Mesothelial cell of epicardium (in vitro differentiated cells): ENCODE results near the gene CATSPER1. TPM values are rescaled to one million over a fixed set of nuclear protein-coding genes. Genes with fewer than 3 reads are reported as not detected.
"Not testable (repeated sequence)": the region's sequence is repeated elsewhere in the genome, so short reads cannot be mapped to it uniquely, and the experiment has no call there.

Experiments
- DNase-seq, 2 experiments: peaks; one replicate each; pipeline ENCODE4 v3.0.0; 2021; ENCODE audit warnings: low spot score in 2 of 2; ENCODE audit not compliant: unreplicated experiment in 2 of 2
- H3K27ac Mint-ChIP-seq: 2 replicates; pipeline ENCODE4 v1.8.0; 2021; ENCODE audit warnings: mixed read lengths
- H3K27me3 Mint-ChIP-seq: 2 replicates; pipeline ENCODE4 v1.8.0; 2021; ENCODE audit warnings: low read depth, mixed read lengths
- H3K36me3 Mint-ChIP-seq: 2 replicates; pipeline ENCODE4 v1.8.0; 2021; ENCODE audit warnings: mixed read lengths
- H3K4me1 Mint-ChIP-seq: 2 replicates; pipeline ENCODE4 v1.8.0; 2021; ENCODE audit warnings: mixed read lengths
- H3K4me3 Mint-ChIP-seq: 2 replicates; pipeline ENCODE4 v1.8.0; 2021; ENCODE audit warnings: mild to moderate bottlenecking, moderate library complexity, mixed read lengths
- H3K9me3 Mint-ChIP-seq: 2 replicates; pipeline ENCODE4 v1.8.0; 2021; ENCODE audit warnings: mixed read lengths
- total RNA-seq: library from RNA; stranded (reverse); gene quantifications from 3 replicates; pipeline ENCODE4 v1.2.1, GENCODE V29; 2021
- TF ChIP-seq, protein P1 (sequence below): fragments of 200-600 bp; sonication (generic); IDR thresholded peaks from one replicate; pipeline ENCODE4 v1.5.0; 2021; ENCODE audit warnings: antibody characterized with exemption; ENCODE audit not compliant: unreplicated experiment

Gene CATSPER1
- total RNA-seq, 1 donor from 2014 or later: not detected

DNA sequence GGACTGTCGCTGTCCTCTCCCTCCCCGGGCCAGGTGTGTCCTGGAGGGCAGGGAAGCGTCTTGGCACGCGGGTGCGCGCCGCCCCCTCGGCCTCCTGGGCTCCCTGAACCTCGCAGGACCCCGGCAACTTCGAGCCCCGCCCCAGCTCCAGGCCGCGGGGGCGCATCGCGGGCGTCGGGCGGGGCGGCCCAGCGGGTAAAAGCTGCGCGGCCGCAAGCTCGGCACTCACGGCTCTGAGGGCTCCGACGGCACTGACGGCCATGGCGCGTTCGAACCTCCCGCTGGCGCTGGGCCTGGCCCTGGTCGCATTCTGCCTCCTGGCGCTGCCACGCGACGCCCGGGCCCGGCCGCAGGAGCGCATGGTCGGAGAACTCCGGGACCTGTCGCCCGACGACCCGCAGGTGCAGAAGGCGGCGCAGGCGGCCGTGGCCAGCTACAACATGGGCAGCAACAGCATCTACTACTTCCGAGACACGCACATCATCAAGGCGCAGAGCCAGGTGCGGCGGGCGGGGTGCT is 14.4 kb downstream of the CATSPER1 start, which contains the start of gene CST6:
TSS of gene CST6 (plus strand) at position 224 of the 519 bp plus-strand sequence. CDS start at position 261, 37 bp downstream.
- H3K27me3 Mint-ChIP-seq: peaks cover 2% of the 10 kb centered on the region
- H3K27ac Mint-ChIP-seq: no peak within 1 kb of the TSS
- no peaks in the 10 kb centered on the region for H3K4me1 Mint-ChIP-seq
- no peak for DNase-seq
- TF ChIP-seq, protein P1, sequence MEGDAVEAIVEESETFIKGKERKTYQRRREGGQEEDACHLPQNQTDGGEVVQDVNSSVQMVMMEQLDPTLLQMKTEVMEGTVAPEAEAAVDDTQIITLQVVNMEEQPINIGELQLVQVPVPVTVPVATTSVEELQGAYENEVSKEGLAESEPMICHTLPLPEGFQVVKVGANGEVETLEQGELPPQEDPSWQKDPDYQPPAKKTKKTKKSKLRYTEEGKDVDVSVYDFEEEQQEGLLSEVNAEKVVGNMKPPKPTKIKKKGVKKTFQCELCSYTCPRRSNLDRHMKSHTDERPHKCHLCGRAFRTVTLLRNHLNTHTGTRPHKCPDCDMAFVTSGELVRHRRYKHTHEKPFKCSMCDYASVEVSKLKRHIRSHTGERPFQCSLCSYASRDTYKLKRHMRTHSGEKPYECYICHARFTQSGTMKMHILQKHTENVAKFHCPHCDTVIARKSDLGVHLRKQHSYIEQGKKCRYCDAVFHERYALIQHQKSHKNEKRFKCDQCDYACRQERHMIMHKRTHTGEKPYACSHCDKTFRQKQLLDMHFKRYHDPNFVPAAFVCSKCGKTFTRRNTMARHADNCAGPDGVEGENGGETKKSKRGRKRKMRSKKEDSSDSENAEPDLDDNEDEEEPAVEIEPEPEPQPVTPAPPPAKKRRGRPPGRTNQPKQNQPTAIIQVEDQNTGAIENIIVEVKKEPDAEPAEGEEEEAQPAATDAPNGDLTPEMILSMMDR: no peak
- no peaks in the 10 kb centered on the region for H3K36me3 Mint-ChIP-seq
- H3K4me3 Mint-ChIP-seq: no peak within 1 kb of the TSS
- no peaks in the 10 kb centered on the region for H3K9me3 Mint-ChIP-seq

DNA sequence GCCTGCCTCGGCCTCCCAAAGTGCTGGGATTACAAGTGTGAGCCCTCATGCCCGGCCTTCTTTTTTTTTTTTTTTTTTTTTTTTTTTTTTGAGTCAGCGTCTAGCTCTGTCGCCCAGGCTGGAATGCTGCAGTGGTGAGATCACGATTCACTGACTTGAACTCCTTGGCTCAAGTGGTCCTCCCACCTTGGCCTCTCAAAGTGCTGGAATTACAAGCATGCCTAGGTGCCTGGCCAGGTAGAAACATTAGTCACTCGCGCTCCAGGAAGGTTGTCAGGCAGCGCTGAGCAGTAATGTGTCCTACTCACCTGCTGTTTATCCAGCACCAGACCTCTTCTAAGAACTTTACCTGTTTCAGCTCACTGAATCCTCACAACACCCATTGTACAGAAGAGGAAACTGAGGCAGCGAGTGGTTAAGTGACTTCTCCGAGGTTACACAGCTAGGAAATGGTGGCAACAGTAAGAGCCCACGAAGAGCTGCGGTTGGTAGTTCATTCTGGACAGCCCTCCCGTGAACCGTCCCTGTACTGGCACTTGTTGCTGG is 15.0 kb downstream of the CATSPER1 start:
- TF ChIP-seq, protein P1: no peak
- DNase-seq: no peak
- peaks cover 2% of the 10 kb centered on the region for H3K27me3 Mint-ChIP-seq
- no peak overlapping the region for H3K27ac Mint-ChIP-seq
- no peaks in the 10 kb centered on the region for H3K36me3 Mint-ChIP-seq
- H3K4me3 Mint-ChIP-seq: no peak overlapping the region
- H3K9me3 Mint-ChIP-seq: no peaks in the 10 kb centered on the region
- no peaks in the 10 kb centered on the region for H3K4me1 Mint-ChIP-seq

DNA sequence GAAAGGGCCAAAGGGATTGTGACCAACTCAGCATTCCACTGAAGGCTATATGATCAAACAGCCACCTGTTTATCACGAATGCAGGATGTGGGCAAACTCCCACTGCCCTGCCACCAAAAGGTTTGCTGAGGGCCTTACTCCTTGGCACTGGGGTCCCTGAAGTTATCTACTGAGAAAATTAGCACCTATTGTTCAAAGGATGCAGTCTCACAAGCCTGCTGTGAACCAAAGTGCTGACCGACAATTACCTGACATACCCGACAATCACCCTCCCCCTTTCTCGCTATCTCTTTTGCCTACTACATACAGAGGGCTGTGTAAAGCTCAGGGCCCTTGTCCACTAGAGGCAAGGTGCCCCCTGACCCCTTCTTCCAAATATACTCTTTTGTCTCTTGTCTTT is 16.2 kb downstream of the CATSPER1 start:
- not testable (repeated sequence) for H3K9me3 Mint-ChIP-seq, H3K4me1 Mint-ChIP-seq, H3K4me3 Mint-ChIP-seq, DNase-seq, H3K27ac Mint-ChIP-seq, H3K36me3 Mint-ChIP-seq, H3K27me3 Mint-ChIP-seq

DNA sequence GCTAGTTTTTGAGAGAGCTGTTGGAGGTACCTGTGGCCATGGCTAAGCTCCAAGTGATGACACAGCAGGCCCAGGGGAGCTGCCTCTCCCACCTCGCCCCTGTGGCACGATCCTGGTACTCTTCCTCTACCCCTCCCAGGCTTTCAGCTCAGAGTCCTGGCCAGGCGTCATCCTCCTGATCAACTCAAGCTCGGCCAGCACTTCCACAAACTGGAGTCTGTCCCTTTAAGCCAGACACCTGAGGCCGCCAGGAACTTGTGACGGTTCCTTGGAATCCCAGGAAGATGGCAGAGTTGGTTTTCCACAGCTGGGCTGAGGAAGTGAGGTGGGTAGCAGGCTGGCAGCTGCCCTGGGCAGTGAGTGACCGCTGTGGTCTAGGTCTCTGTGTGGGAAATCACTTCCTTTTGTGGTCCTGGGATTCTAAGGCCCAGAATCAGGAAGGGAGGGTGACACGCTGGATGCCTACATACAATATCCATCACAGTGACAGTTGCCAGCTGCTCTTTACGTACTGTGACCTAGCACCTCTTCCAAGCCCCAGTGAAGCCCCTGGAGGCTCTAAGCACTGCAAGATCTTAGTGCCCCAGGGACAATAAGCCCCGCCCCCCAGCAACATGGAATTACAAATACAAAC is 17.7 kb downstream of the CATSPER1 start:
- TF ChIP-seq, protein P1: no peak
- H3K4me3 Mint-ChIP-seq: no peak overlapping the region

DNA sequence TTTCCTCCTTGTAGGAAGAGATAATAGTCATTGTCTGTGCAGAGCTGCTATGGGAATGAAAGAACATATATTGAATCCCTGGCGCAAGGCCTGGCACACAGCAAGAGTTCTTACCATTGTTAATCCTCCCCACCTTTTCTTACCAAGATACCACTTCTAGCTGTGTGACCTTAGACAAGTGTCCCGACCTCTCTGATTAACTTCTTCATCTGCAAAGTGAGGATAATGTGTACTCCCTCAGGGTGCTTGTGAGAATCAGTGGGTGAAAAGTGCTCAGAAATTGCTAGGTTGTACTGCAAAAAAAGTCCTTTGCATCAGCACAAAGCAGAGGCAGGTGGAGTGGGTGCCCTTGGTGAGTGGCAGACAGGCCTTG is 18.2 kb downstream of the CATSPER1 start:
- Mint-ChIP-seq H3K9me3 (no peaks in the 10 kb centered on the region), H3K36me3 (no peaks in the 10 kb centered on the region), H3K4me1 (peaks cover 7% of the 10 kb centered on the region), H3K27me3 (peaks cover 2% of the 10 kb centered on the region), H3K27ac (no peak overlapping the region), H3K4me3 (no peak overlapping the region)
- TF ChIP-seq, protein P1: no peak
- no peak for DNase-seq

More for the DNA sequence above, 17.7 kb downstream of the CATSPER1 start:
- Mint-ChIP-seq H3K4me1 (peaks cover 2% of the 10 kb centered on the region), H3K36me3 (no peaks in the 10 kb centered on the region), H3K27me3 (peaks cover 2% of the 10 kb centered on the region), H3K9me3 (no peaks in the 10 kb centered on the region), H3K27ac (no peak overlapping the region)
- no peak for DNase-seq

DNA sequence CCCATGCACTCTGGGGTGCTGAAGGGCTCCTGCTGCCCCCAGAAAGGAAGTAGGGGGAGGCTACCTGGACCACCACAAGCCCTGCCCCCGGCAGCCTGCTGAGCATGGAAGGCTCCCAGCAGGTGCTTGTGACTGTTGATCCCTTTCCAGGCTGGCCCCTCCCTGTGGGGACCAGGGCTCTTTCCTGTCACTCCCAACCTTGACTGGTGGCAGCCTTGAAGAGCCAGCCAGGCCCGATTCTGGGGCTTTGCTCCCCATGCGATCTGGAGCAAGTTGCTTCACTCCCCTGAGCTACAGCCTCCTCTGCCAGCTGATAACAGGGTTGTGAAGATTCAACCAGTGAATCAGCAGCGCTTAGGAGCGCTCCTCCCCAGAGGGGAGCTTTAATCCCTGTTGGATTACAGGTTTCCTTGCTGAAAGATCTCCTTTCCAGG is 19.1 kb downstream of the CATSPER1 start:
- H3K9me3 Mint-ChIP-seq: no peaks in the 10 kb centered on the region
- H3K27ac Mint-ChIP-seq: no peak overlapping the region
- no peaks in the 10 kb centered on the region for H3K36me3 Mint-ChIP-seq
- H3K4me3 Mint-ChIP-seq: no peak overlapping the region
- TF ChIP-seq, protein P1: no peak
- H3K4me1 Mint-ChIP-seq: peaks cover 14% of the 10 kb centered on the region
- H3K27me3 Mint-ChIP-seq: peaks cover 2% of the 10 kb centered on the region
- no peak for DNase-seq
